Activated T-cell treated with anti-CD3 and anti-CD28 coated beads, Interleukin-2, amount 50 U/mL, for 24 hours (primary cell): Measurements from ENCODE around the gene PIP4K2A.
"Not testable (repeated sequence)": the region's sequence is repeated elsewhere in the genome, so short reads cannot be mapped to it uniquely, and the experiment has no call there.

Source experiments
- DNase-seq: peaks from one replicate; pipeline ENCODE4 v3.0.0-alpha.2; 2020
- H3K27ac Mint-ChIP-seq: 2 replicates; pipeline ENCODE4 v1.8.0; 2020; ENCODE audit warnings: mild to moderate bottlenecking, mixed read lengths
- H3K27me3 Mint-ChIP-seq: 2 replicates; pipeline ENCODE4 v1.8.0; 2020; ENCODE audit warnings: mixed read lengths
- H3K36me3 Mint-ChIP-seq: 2 replicates; pipeline ENCODE4 v1.8.0; 2020; ENCODE audit warnings: low read depth, mixed read lengths
- H3K4me1 Mint-ChIP-seq: 2 replicates; pipeline ENCODE4 v1.8.0; 2020; ENCODE audit warnings: low read depth, mixed read lengths
- H3K4me3 Mint-ChIP-seq: 2 replicates; pipeline ENCODE4 v1.8.0; 2020; ENCODE audit warnings: mild to moderate bottlenecking, moderate library complexity, mixed read lengths
- H3K9me3 Mint-ChIP-seq: 2 replicates; pipeline ENCODE4 v1.8.0; 2020; ENCODE audit warnings: mixed read lengths

The PIP4K2A gene

GRCh38 chr10:22541900-22542299, 172.5 kb downstream of the PIP4K2A start:
- no peak overlapping the region for H3K27ac Mint-ChIP-seq
- no peak overlapping the region for H3K4me3 Mint-ChIP-seq
- H3K4me1 Mint-ChIP-seq = peaks cover 11% of the 10 kb centered on the region
- no peaks in the 10 kb centered on the region for H3K27me3 Mint-ChIP-seq
- peaks cover 95% of the 10 kb centered on the region for H3K36me3 Mint-ChIP-seq
- DNase-seq = no peak
- no peaks in the 10 kb centered on the region for H3K9me3 Mint-ChIP-seq

- no peaks in the 10 kb centered on the region for H3K27me3 Mint-ChIP-seq
- peaks cover 4% of the 10 kb centered on the region for H3K4me1 Mint-ChIP-seq
- no peak for DNase-seq
- peaks cover 96% of the 10 kb centered on the region for H3K36me3 Mint-ChIP-seq
- H3K4me3 Mint-ChIP-seq = no peak overlapping the region
- peaks cover 5% of the 10 kb centered on the region for H3K9me3 Mint-ChIP-seq
- H3K27ac Mint-ChIP-seq = no peak overlapping the region
Measured at GRCh38 chr10:22539579-22540298, 174.6 kb downstream of the PIP4K2A start.

GRCh38 chr10:22537810-22538209, 176.6 kb downstream of the PIP4K2A start:
- no peak for DNase-seq
- no peak overlapping the region for H3K27ac Mint-ChIP-seq
- H3K36me3 Mint-ChIP-seq = peaks cover 96% of the 10 kb centered on the region
- H3K9me3 Mint-ChIP-seq = peaks cover 5% of the 10 kb centered on the region
- H3K27me3 Mint-ChIP-seq = no peaks in the 10 kb centered on the region
- H3K4me3 Mint-ChIP-seq = no peak overlapping the region
- peaks cover 2% of the 10 kb centered on the region for H3K4me1 Mint-ChIP-seq

GRCh38 chr10:22536620-22537019, 177.8 kb downstream of the PIP4K2A start:
- no peak for DNase-seq
- H3K36me3 Mint-ChIP-seq = peaks cover 88% of the 10 kb centered on the region

GRCh38 chr10:22534849-22535604, 179.4 kb downstream of the PIP4K2A start:
- peaks cover 74% of the 10 kb centered on the region for H3K36me3 Mint-ChIP-seq
- H3K27me3 Mint-ChIP-seq = no peaks in the 10 kb centered on the region
- DNase-seq = no peak
- H3K9me3 Mint-ChIP-seq = peaks cover 7% of the 10 kb centered on the region
- H3K4me1 Mint-ChIP-seq = peaks cover 2% of the 10 kb centered on the region
- H3K4me3 Mint-ChIP-seq = no peak overlapping the region
- H3K27ac Mint-ChIP-seq = no peak overlapping the region

More at GRCh38 chr10:22536620-22537019, 177.8 kb downstream of the PIP4K2A start:
- H3K4me1 Mint-ChIP-seq = peaks cover 2% of the 10 kb centered on the region
- peaks cover 5% of the 10 kb centered on the region for H3K9me3 Mint-ChIP-seq
- no peaks in the 10 kb centered on the region for H3K27me3 Mint-ChIP-seq
- H3K4me3 Mint-ChIP-seq = no peak overlapping the region
- H3K27ac Mint-ChIP-seq = no peak overlapping the region

GRCh38 chr10:22531441-22531840, 182.9 kb downstream of the PIP4K2A start:
- Mint-ChIP-seq H3K27me3 (no peaks in the 10 kb centered on the region), H3K36me3 (peaks cover 41% of the 10 kb centered on the region), H3K4me3 (no peak overlapping the region), H3K27ac (no peak overlapping the region), H3K9me3 (peaks cover 34% of the 10 kb centered on the region), H3K4me1 (peaks cover 2% of the 10 kb centered on the region)
- no peak for DNase-seq

GRCh38 chr10:22531008-22531407, 183.4 kb downstream of the PIP4K2A start:
- H3K4me3 Mint-ChIP-seq = no peak overlapping the region
- no peak for DNase-seq
- no peak overlapping the region for H3K27ac Mint-ChIP-seq
- H3K36me3 Mint-ChIP-seq = peaks cover 37% of the 10 kb centered on the region
- H3K9me3 Mint-ChIP-seq = peaks cover 34% of the 10 kb centered on the region
- no peaks in the 10 kb centered on the region for H3K27me3 Mint-ChIP-seq
- H3K4me1 Mint-ChIP-seq = peaks cover 2% of the 10 kb centered on the region

GRCh38 chr10:22527520-22527919, 186.9 kb downstream of the PIP4K2A start:
- Mint-ChIP-seq H3K4me1 (no peaks in the 10 kb centered on the region), H3K27me3 (no peaks in the 10 kb centered on the region), H3K36me3 (peaks cover 10% of the 10 kb centered on the region), H3K4me3 (no peak overlapping the region), H3K27ac (no peak overlapping the region), H3K9me3 (peaks cover 64% of the 10 kb centered on the region)
- no peak for DNase-seq

- not testable (repeated sequence) for DNase-seq, H3K4me3 Mint-ChIP-seq, H3K27me3 Mint-ChIP-seq, H3K36me3 Mint-ChIP-seq, H3K27ac Mint-ChIP-seq, H3K4me1 Mint-ChIP-seq
- peaks cover 67% of the 10 kb centered on the region for H3K9me3 Mint-ChIP-seq
Measured at GRCh38 chr10:22524333-22524732, 190.0 kb downstream of the PIP4K2A start.

- DNase-seq, H3K27me3 Mint-ChIP-seq, H3K4me1 Mint-ChIP-seq, H3K4me3 Mint-ChIP-seq, H3K27ac Mint-ChIP-seq, H3K36me3 Mint-ChIP-seq: not testable (repeated sequence)
- peaks cover 38% of the 10 kb centered on the region for H3K9me3 Mint-ChIP-seq
Measured at GRCh38 chr10:22520645-22521044, 193.7 kb downstream of the PIP4K2A start.

GRCh38 chr10:22518167-22518724, 196.1 kb downstream of the PIP4K2A start:
- no peak for DNase-seq
- peaks cover 17% of the 10 kb centered on the region for H3K9me3 Mint-ChIP-seq
- no peaks in the 10 kb centered on the region for H3K4me1 Mint-ChIP-seq
- H3K27ac Mint-ChIP-seq = no peak overlapping the region
- H3K4me3 Mint-ChIP-seq = no peak overlapping the region
- peaks cover 1% of the 10 kb centered on the region for H3K36me3 Mint-ChIP-seq
- H3K27me3 Mint-ChIP-seq = peaks cover 13% of the 10 kb centered on the region

- H3K4me1 Mint-ChIP-seq = no peaks in the 10 kb centered on the region
- DNase-seq = no peak
- peaks cover 2% of the 10 kb centered on the region for H3K9me3 Mint-ChIP-seq
- H3K36me3 Mint-ChIP-seq = no peaks in the 10 kb centered on the region
- peaks cover 28% of the 10 kb centered on the region for H3K27me3 Mint-ChIP-seq
- no peak overlapping the region for H3K4me3 Mint-ChIP-seq
- H3K27ac Mint-ChIP-seq = no peak overlapping the region
Measured at GRCh38 chr10:22515009-22515408, 199.4 kb downstream of the PIP4K2A start.

- H3K36me3 Mint-ChIP-seq, H3K4me3 Mint-ChIP-seq, H3K4me1 Mint-ChIP-seq, DNase-seq, H3K27ac Mint-ChIP-seq, H3K9me3 Mint-ChIP-seq: not testable (repeated sequence)
- H3K27me3 Mint-ChIP-seq = peaks cover 31% of the 10 kb centered on the region
Measured at GRCh38 chr10:22514414-22514758, 200.0 kb downstream of the PIP4K2A start.

GRCh38 chr10:22513483-22514413, 200.6 kb downstream of the PIP4K2A start:
- not testable (repeated sequence) for DNase-seq, H3K9me3 Mint-ChIP-seq, H3K4me3 Mint-ChIP-seq, H3K4me1 Mint-ChIP-seq, H3K36me3 Mint-ChIP-seq, H3K27ac Mint-ChIP-seq
- peaks cover 34% of the 10 kb centered on the region for H3K27me3 Mint-ChIP-seq
